Hepatocyte (in vitro differentiated cells): ENCODE data around the gene CBLN3. TPM values are rescaled to one million over a fixed set of nuclear protein-coding genes. Genes with fewer than 3 reads are reported as not detected.

Experiments
- DNase-seq: peaks from one replicate; pipeline ENCODE4 v3.0.0-alpha.2; 2016; ENCODE audit warnings: low spot score
- H2AFZ ChIP-seq: fragments of 200-600 bp; sonication (generic); 2 replicates; pipeline ENCODE4 v1.6.0; 2016; ENCODE audit warnings: antibody characterized with exemption, mild to moderate bottlenecking
- H3K27ac ChIP-seq: fragments of 200-600 bp; sonication (generic); 2 replicates; pipeline ENCODE4 v1.5.1; 2016; ENCODE audit warnings: mild to moderate bottlenecking
- H3K27me3 ChIP-seq: fragments of 200-600 bp; sonication (generic); 2 replicates; pipeline ENCODE4 v1.6.1; 2016
- H3K36me3 ChIP-seq: fragments of 200-600 bp; sonication (generic); replicated peaks from 2 replicates; pipeline ENCODE4 v1.5.1; 2016; ENCODE audit warnings: low read depth; ENCODE audit not compliant: insufficient read depth
- H3K4me1 ChIP-seq: fragments of 200-600 bp; sonication (generic); 2 replicates; pipeline ENCODE4 v1.5.1; 2016; ENCODE audit warnings: mild to moderate bottlenecking, moderate library complexity; ENCODE audit not compliant: insufficient read depth
- H3K4me2 ChIP-seq: fragments of 200-600 bp; sonication (generic); 2 replicates; pipeline ENCODE4 v1.6.0; 2016
- H3K4me3 ChIP-seq: fragments of 200-600 bp; sonication (generic); 2 replicates; pipeline ENCODE4 v1.5.1; 2016; ENCODE audit warnings: mild to moderate bottlenecking
- H3K79me2 ChIP-seq: fragments of 200-600 bp; sonication (generic); 2 replicates; pipeline ENCODE4 v1.6.0; 2017; ENCODE audit warnings: mild to moderate bottlenecking
- H3K9me2 ChIP-seq: fragments of 200-600 bp; sonication (generic); replicated peaks from 2 replicates; pipeline ENCODE4 v1.6.0; 2017; ENCODE audit warnings: mild to moderate bottlenecking; ENCODE audit not compliant: insufficient read depth
- H3K9me3 ChIP-seq: fragments of 200-600 bp; sonication (generic); 2 replicates; pipeline ENCODE4 v1.5.1; 2016; ENCODE audit warnings: low read depth, mild to moderate bottlenecking
- H4K20me1 ChIP-seq: fragments of 200-600 bp; sonication (generic); 2 replicates; pipeline ENCODE4 v1.6.0; 2016; ENCODE audit warnings: mild to moderate bottlenecking; ENCODE audit not compliant: insufficient read depth, poor library complexity, severe bottlenecking
- EZH2 ChIP-seq: fragments of 200-600 bp; sonication (generic); IDR thresholded peaks from 2 replicates; pipeline ENCODE4 v1.6.1; 2016; ENCODE audit warnings: antibody characterized with exemption, mild to moderate bottlenecking, borderline replicate concordance
- EZH2phosphoT487 ChIP-seq: fragments of 200-600 bp; sonication (generic); IDR thresholded peaks from one replicate; pipeline ENCODE4 v1.6.1; 2018; ENCODE audit warnings: antibody characterized with exemption, mild to moderate bottlenecking, low read depth, moderate library complexity; ENCODE audit not compliant: unreplicated experiment, severe bottlenecking
- WGBS: methylation state at CpG from one replicate; pipeline ENCODE4 v1.1.6; 2016; ENCODE audit warnings: low lambda C conversion rate; ENCODE audit errors: missing lambda C conversion rate; 5-methylcytosine and 5-hydroxymethylcytosine counted together
- polyA plus RNA-seq: library from polyadenylated mRNA; unstranded; fragments of >200 nt; fragmentation: Nextera tagmentation; extraction: Ambion mirVana; gene quantifications from 2 replicates; pipeline ENCODE4 v1.2.1, GENCODE V29; 2016
- total RNA-seq: library from RNA; depleted of rRNA; stranded (reverse); fragments of >200 nt; gene quantifications from 2 replicates; pipeline ENCODE4 v1.2.3, GENCODE V29; 2014
- TF ChIP-seq, protein P1 (sequence below): fragments of 200-600 bp; sonication (generic); IDR thresholded peaks from 2 replicates; pipeline ENCODE4 v1.5.1; 2016; ENCODE audit warnings: antibody characterized with exemption, mild to moderate bottlenecking; ENCODE audit not compliant: poor library complexity

The CBLN3 gene
- total and polyA plus RNA-seq, 2 experiments from 2014 or later = 0.99 to 2.2 TPM

DNA sequence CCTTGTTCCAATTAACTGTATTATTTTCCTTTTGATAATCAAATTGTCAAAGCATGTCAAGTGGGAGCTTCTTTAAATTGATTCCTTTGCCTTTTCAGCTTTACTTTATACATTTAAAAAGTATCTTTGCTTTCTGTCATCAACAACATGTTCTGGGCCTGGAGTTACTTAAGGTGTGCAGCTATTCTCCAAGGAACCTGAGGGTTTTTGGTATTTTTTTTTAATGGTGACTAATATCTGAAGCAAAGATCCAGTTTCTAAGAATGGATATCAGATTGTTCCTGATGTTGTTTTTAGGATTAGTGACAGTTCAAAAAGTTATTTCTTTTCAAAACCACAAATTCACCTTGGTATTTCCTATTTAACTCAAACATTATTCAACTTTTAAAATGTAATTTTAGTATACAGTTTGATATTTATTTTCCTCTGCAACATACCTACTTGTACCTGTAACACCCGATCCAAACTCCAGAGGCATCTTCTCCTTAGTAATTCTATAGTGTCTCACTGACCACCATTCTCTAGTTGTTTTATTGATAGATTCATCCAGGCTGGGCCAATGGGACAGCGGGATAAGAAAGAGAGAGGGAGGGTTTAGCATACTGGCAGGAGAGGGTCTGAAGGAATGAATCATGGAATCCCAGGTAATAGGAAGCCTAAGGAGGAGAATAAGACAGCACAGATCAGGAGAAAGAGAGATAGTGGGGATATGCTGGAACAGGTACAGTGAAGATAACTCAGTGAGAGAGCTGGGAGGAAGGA is 3.1 kb downstream of the CBLN3 start:
- Histone ChIP-seq H3K4me3 (no peak overlapping the region), H3K4me1 (peaks cover 37% of the 10 kb centered on the region)

DNA sequence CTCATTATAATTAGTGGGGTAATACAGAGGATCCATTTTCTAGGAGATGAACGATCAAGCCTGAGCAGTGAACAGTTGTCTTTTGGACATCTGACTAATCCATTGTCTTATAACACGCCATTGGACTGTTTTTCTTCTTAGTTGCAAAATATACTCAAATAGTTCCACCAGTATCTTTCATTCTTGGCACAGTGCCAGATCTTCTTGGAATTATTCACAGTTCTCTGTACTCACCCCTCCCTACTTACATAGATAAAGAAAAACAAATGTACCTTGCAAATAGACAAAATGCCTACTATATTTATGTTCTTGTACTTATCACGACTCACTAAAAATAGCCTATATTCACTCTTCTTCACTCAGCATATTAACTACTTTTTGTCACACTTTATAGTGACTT is 3.8 kb downstream of the CBLN3 start:
- WGBS = 60% methylated on average over 3 of the region's 3 CpGs
- peak overlapping the region; percentile 21 for H3K4me2 ChIP-seq
- H3K4me3 ChIP-seq = no peak overlapping the region

More for the DNA sequence above, 3.1 kb downstream of the CBLN3 start:
- no peak for TF ChIP-seq EZH2phosphoT487
- no peak for TF ChIP-seq EZH2
- TF ChIP-seq, protein P1, sequence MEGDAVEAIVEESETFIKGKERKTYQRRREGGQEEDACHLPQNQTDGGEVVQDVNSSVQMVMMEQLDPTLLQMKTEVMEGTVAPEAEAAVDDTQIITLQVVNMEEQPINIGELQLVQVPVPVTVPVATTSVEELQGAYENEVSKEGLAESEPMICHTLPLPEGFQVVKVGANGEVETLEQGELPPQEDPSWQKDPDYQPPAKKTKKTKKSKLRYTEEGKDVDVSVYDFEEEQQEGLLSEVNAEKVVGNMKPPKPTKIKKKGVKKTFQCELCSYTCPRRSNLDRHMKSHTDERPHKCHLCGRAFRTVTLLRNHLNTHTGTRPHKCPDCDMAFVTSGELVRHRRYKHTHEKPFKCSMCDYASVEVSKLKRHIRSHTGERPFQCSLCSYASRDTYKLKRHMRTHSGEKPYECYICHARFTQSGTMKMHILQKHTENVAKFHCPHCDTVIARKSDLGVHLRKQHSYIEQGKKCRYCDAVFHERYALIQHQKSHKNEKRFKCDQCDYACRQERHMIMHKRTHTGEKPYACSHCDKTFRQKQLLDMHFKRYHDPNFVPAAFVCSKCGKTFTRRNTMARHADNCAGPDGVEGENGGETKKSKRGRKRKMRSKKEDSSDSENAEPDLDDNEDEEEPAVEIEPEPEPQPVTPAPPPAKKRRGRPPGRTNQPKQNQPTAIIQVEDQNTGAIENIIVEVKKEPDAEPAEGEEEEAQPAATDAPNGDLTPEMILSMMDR = no peak
- peaks cover 4% of the 10 kb centered on the region for H4K20me1 ChIP-seq
- H3K4me2 ChIP-seq = peak overlapping the region; percentile 21
- peaks cover 17% of the 10 kb centered on the region for H3K79me2 ChIP-seq
- no peaks in the 10 kb centered on the region for H3K27me3 ChIP-seq
- no peak for DNase-seq
- no peaks in the 10 kb centered on the region for H3K9me2 ChIP-seq
- 69% methylated on average over 2 of the region's 2 CpGs for WGBS
- H3K36me3 ChIP-seq = no peaks in the 10 kb centered on the region
- no peaks in the 10 kb centered on the region for H3K9me3 ChIP-seq
- no peak overlapping the region for H2AFZ ChIP-seq
- peak overlapping the region; percentile 87 for H3K27ac ChIP-seq

DNA sequence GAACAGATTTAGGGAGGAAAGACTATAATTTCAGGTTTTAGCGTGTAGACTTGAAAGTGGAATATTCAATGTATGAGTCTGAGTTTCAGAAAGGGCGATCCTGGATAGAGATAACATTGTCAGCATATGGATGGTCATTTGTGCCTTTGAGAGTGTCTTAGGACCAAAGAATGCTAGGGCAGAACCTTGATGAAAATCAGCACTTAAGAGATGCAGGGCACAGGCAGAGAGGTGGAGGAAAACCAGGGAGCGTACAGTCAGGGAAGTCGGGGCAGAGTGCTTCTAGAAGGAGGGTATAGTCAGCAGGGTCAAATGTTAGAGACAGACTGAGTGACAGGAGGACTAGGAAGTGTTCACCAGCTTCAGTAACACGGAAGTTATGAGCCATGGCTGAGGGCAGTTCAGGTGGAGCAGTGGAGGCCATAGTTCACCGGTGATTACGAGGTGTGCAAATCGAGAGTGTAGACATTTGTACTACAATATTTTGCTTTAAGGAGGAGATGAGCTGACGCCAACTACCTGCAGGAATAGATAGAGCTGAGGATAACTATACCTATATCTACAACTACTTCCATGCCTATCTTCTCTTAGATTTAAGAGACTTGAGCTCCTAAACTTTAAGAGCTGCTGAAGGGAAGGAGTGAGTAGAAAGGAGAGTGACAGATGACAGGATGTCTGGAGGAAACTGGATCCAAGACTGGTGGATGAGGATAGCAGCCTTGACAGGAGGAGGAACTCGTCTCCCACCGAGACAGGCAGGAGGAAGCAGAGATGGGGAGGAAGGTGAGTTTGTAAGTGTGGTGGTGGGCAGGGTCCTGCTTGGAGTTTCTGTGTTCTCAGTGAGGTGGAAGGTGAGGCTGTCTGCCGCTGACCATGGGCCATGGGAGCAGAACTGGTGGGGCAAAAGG is 6.5 kb downstream of the CBLN3 start:
- Histone ChIP-seq H2AFZ (no peak overlapping the region), H3K79me2 (no peaks in the 10 kb centered on the region), H3K36me3 (no peaks in the 10 kb centered on the region), H3K9me3 (no peaks in the 10 kb centered on the region), H3K9me2 (no peaks in the 10 kb centered on the region), H3K4me1 (peaks cover 21% of the 10 kb centered on the region), H3K27me3 (no peaks in the 10 kb centered on the region), H4K20me1 (no peaks in the 10 kb centered on the region), H3K4me3 (no peak overlapping the region), H3K4me2 (peak overlapping the region; percentile 28), H3K27ac (peak overlapping the region; percentile 63)
- TF ChIP-seq EZH2 (no peak), EZH2phosphoT487 (no peak)
- TF ChIP-seq, protein P1 = no peak
- 76% methylated on average over 12 of the region's 12 CpGs for WGBS
- DNase-seq = peak; percentile 51

More for the DNA sequence above, 3.8 kb downstream of the CBLN3 start:
- no peaks in the 10 kb centered on the region for H3K9me3 ChIP-seq
- peaks cover 33% of the 10 kb centered on the region for H3K4me1 ChIP-seq
- H3K9me2 ChIP-seq = no peaks in the 10 kb centered on the region
- peaks cover 11% of the 10 kb centered on the region for H3K79me2 ChIP-seq
- DNase-seq = peak; percentile 78
- H3K27ac ChIP-seq = peak overlapping the region; percentile 87
- H4K20me1 ChIP-seq = no peaks in the 10 kb centered on the region
- no peaks in the 10 kb centered on the region for H3K27me3 ChIP-seq
- TF ChIP-seq EZH2 (no peak), EZH2phosphoT487 (no peak)
- TF ChIP-seq, protein P1 = no peak
- no peak overlapping the region for H2AFZ ChIP-seq
- no peaks in the 10 kb centered on the region for H3K36me3 ChIP-seq
